SKM-1 treated with dmso at 0.1 percent for 144 hours (cell line): ENCODE data around the gene RASGRP3.
A peak's percentile ranks its signal among the peaks of the same experiment; 100 is the strongest.

Experiments
- DNase-seq: peaks from one replicate; lab custom pipeline; 2025; ENCODE audit not compliant: unreplicated experiment; lab: John Stamatoyannopoulos, UW

Gene RASGRP3

DNA sequence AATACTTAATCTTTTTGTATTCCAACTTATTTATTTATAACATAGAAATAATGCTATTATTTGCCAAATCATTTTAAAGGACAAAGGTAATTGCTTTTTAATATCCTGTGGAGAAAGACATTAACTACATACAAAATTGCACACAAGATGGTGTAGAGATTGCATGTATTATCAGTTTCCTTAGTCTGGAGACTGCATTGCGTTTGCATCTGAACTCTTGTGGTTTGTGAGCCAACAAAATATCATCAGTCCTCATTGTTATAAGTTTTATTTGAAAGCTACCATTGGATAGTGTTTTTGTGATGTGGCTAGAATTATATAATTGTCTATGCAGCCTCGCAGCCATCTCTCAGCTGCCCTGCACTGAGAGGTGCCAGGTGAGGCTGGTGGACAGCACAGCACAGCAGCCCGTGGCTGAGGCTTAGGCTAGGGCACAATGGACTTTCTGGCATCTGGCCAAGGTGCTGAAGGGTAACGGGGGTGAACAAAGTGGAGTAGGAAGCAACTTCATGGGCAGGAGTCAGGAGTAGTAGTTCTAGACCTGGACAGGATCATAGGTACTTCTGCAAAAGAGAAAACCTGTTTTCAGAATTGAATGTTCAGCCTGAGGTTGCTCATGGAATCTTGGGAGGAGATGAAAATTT lies 15.1 kb downstream of the RASGRP3 start:
- DNase-seq = no peak

GRCh38 chr2:33492399-33493134 lies 16.1 kb downstream of the RASGRP3 start:
- no peak for DNase-seq

GRCh38 chr2:33494155-33494779 lies 17.8 kb downstream of the RASGRP3 start:
- no peak for DNase-seq

GRCh38 chr2:33494877-33495641 lies 18.6 kb downstream of the RASGRP3 start:
- no peak for DNase-seq

GRCh38 chr2:33495683-33496082 lies 19.2 kb downstream of the RASGRP3 start:
- DNase-seq = no peak

DNA sequence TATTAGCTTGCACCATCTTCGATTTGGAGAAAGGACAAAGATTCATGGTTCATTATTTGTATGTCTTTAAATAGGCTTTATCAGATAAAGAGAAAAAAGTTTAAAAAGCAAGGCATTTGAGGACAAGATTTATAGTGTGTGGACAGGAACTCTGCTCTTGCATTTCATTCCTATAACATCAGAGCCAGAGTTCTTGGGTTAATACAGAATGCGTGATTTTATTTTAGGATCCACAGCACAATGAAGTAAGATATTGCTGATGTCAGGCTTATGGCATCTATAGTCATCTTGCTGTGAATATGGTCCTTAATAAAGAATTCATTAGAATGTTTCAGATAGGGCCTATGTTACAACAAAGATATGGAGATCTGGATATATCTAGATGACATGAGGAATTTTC lies 19.7 kb downstream of the RASGRP3 start:
- DNase-seq = no peak

DNA sequence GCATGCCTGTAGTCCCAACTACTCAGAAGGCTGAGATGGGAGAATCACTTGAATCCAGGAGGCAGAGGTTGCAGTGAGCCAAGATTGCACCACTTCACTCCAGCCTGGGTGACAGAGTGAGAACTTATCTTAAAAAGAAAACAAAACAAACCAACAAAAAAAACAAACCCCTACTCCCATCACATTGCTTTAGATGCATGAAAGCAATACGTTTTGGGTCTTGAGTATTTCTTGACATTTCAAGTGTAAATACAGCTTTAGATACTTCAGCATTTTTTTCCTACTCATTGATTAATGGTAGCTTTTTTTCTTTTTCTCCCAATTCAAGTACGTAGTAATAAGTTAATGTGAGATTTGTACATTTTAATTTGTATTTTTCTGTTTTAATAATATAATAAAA lies 20.3 kb downstream of the RASGRP3 start:
- DNase-seq = no peak

- peak; percentile 92 for DNase-seq
These were observed 20.8 kb downstream of the RASGRP3 start for GRCh38 chr2:33497221-33497650.

DNA sequence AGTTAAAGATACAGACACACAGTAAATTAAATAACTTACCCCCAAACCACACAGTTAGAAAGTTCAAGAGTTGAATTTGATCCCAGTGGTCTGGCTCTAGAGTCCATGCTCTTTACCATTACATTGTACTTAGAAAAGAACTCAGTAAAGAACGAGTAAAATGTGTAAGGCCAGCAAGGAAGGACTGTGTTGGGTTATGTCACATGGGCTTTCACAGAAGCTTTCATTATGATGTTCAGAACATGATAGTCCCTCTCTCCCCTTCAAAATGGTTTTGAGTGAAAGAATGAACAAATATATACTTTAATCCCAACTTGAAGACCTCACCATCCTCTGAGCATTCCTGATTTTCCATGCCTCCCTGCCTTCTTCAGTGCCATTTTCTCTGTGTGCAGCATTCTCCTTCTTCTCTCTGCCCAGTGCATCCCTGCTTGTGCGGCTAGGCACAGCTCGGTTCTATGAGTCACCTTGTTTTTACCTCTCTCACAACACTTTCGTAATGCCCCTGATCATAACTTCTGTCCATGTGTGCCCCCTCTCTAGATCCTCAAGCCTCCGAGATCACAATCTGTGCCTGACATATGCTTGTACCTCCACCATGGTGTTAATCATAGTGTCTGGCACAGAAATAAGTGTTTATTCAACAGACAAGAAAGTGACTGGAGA lies 22.0 kb downstream of the RASGRP3 start:
- no peak for DNase-seq

DNA sequence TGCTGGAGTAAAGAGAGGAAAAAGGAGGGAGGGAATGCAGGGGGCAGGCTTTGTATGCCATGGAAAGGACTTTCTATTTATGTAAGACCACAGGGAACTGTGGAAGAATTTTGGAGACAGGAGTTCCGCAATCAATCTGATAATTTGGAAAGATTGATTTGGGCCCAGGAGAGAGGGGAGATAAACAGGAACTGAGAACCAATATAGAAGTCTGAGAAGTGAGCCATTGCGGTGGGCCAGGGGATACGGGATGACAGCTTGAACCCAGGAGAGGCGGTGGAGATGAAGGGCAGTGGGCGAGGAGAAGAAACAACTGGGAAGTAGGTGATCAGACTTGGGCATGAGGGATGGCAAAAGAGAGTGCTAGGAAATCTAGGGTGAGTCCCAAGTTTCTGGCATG lies 23.7 kb downstream of the RASGRP3 start:
- no peak for DNase-seq

DNA sequence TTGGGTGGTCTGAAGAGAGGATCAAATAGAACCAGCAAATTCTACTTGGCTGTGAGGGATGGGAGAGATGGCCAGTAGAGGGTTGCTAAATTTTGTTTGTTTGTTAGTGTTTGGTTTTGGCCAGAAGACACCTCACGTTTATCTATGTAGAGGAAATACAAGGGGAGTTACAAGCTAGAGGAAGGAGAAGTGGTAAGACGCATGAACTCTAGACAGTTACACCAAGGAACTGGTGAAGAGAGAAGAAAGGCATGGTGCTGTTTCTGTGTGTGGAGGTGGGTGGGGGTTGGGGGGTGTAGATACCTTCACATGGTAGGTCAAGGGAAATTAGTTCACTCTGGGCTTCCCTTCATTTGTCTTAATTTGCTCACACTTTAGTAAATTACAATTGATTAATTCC lies 25.6 kb downstream of the RASGRP3 start:
- DNase-seq = peak; percentile 30

DNA sequence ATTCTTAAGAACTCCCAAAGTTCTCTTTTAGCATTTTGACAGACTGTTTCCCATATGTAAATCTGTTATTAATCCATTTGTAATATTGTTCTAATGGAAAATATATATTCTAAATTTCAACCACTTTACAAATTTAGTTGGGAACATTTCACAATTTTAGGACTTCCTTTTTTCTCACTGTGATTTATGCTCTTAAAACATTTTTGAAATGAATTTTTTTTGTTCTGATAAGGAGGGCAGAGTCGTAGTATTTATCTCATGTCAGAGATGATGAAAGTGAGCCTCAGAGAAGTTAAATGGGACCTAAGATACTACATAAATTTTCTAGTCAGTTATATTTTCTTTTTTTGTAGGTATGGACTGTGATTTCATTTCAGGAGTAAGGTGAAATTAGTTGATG lies 26.6 kb downstream of the RASGRP3 start:
- DNase-seq = no peak

- DNase-seq = no peak
These were observed 29.5 kb downstream of the RASGRP3 start for GRCh38 chr2:33505966-33506365.

DNA sequence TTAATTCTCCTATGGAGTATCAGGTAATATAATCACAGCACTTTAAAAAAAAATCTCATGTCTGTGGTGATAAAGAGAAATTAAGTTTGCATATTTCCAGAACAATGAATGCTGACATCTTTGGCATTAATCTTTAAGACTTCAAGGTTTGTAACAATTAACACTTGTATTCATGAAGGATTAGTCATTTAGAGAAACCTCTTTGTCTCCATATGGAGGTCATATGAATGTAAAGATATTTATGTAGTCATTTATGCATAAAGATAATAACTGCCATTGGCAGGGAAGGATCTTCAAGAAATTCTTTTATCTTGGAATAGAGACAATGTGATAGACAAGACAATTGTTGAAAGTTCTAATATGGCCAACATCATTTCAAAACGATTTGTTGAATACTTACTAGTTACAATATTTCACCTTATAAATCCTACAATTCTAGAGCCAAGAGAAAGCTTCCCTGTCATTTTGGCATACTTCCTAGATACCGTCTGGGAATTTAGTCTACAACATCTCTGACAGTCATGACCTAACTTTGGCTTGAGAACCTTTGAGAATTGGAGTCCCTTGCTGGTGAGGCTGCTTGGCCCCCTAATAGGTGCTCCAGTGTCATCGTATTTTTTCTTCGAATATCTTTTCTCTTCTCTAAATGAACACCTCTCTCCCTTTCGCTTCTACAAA lies 33.6 kb downstream of the RASGRP3 start:
- no peak for DNase-seq

DNA sequence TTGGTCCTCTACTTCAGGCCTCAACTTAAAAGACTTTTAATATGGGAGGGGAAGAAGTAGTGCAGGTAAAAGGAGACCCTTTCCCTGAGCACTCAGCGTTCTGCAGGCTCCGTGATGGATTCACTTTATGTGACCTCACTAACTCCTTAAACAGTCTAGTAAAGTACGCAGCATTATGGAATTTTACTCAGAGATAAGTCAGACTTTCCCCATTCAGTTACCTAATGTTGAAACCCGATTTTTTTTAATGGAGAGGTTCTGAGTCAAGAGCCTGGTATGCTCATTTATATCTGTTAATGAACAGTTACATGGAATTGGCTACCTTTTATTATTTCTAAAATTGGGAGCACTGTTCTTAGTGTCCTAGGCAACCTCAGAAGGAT lies 34.1 kb downstream of the RASGRP3 start:
- no peak for DNase-seq

DNA sequence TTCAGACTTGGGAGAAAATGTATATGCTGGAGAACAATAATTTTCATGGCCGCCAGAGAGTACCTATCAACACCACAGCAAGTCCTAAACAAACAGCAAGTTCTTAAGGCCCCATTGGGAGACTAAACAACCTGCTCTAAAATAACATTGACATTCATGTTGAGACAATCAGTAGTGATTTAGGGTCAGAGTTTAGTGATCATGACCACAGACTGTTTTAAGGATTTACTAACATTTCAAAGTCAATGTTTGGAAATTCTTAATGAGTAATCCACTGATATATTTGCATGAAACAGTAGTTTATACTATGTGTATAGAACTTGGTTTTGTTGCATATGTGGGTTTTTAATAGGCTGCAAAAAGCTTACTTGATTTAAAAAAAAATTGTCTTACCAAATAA lies 34.7 kb downstream of the RASGRP3 start:
- DNase-seq = no peak

- no peak for DNase-seq
These were observed 35.7 kb downstream of the RASGRP3 start for GRCh38 chr2:33512112-33512511.

DNA sequence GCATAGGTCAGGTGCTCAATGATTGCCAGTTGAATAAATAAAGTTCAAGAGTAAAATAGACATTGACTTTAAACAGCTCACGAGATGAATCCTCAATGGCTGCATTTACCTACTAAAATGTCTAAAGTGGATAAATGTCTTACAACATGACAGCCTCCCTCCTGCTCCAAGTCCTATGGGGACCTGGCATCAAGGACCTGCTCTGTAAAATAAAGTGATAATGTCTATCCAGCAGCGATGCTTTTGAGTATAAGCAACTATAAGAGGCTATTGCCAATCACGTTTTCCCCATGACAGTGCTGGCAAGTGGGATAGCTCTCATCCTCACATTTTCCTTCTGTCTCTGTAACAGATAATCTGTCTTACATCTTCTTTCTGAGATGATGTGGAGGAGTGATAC lies 37.0 kb downstream of the RASGRP3 start:
- no peak for DNase-seq

DNA sequence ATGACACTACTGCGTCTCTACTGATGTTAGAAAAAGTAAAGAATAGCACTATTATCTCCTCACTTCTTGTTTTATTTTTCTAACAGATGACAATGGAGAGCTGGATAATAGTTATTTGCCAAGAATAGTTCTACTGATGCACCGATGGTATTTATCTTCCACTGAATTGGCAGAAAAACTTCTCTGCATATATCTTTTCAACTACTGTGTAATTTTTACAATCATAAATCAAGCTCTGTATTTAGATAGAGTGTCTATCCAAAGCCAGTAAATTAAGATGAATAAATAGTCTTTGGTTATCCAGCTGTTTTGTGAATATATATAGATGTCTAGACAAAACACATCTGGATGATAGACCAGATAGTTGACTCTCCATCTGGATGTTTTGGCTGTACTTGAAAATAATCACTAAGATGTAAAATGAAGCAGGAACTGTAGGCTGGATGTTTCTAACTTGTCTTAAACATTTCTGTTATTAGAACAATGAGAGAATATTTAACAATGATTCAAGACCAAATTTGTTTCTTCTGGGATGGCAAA lies 40.1 kb downstream of the RASGRP3 start:
- no peak for DNase-seq

DNA sequence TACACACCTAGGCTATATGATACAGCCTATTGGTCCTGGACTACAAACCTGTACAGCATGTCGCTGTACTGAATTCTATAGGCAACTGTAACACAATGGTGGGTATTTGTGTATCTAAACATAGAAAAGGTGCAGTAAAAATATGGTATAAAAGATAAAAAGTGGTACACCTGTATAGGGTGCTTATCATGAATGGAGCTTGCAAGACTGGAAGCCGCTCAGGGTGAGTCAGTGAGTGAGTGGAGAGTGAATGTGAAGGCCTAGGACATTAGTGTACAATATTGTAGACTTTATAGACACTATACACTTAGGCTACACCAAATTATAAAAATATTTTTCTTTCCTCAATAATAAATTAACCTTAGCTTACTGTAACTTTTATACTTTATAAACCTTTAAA lies 41.8 kb downstream of the RASGRP3 start:
- DNase-seq = no peak
